Gastroesophageal sphincter (tissue), 3 donors: ENCODE results near the gene ARHGAP22.

ENCODE experiments used
- CTCF ChIP-seq, 4 experiments: fragments of 200-600 bp in 2 of 4; fragments of 450-650 bp in 2 of 4; sonication (generic) in 1 of 4; IDR thresholded peaks; one replicate each; pipeline ENCODE4 v1.5.1; 2017 to 2019; ENCODE audit warnings: antibody characterized with exemption in 4 of 4, mild to moderate bottlenecking in 2 of 4, moderate library complexity in 2 of 4
- POLR2A ChIP-seq, 2 donors: fragments of 450-650 bp; IDR thresholded peaks; one replicate each; pipeline ENCODE4 v1.6.1; 2017; ENCODE audit warnings: antibody characterized with exemption in 2 of 2, mild to moderate bottlenecking in 2 of 2, moderate library complexity in 1 of 2

GRCh38 chr10:48416584-48417232 lies 188.2 kb downstream of the ARHGAP22 start:
- no peak for TF ChIP-seq CTCF (IDR thresholded peaks at IDR 0.05)
- TF ChIP-seq POLR2A (IDR thresholded peaks at IDR 0.05): no peak
